HFFc6 (cell line): ENCODE results near the gene MYOM1. TPM values are rescaled to one million over a fixed set of nuclear protein-coding genes. Genes with fewer than 3 reads are reported as not detected.

Experiments
- DNase-seq: peaks from one replicate; pipeline ENCODE4 v3.0.0-alpha.2; 2018
- H3K27ac Mint-ChIP-seq: 2 replicates; pipeline ENCODE4 v1.8.0; 2020; ENCODE audit warnings: mild to moderate bottlenecking, mixed read lengths
- H3K27me3 Mint-ChIP-seq: 2 replicates; pipeline ENCODE4 v1.8.0; 2021; ENCODE audit warnings: mild to moderate bottlenecking, moderate library complexity, mixed read lengths; ENCODE audit not compliant: insufficient read depth
- H3K36me3 Mint-ChIP-seq: 2 replicates; pipeline ENCODE4 v1.8.0; 2021; ENCODE audit warnings: low read depth, mixed read lengths
- H3K4me1 Mint-ChIP-seq: 2 replicates; pipeline ENCODE4 v1.8.0; 2020; ENCODE audit warnings: low read depth, mixed read lengths
- H3K4me3 Mint-ChIP-seq: 2 replicates; pipeline ENCODE4 v1.8.0; 2020; ENCODE audit warnings: mild to moderate bottlenecking, moderate library complexity, mixed read lengths
- H3K9me3 Mint-ChIP-seq: 2 replicates; pipeline ENCODE4 v1.8.0; 2020; ENCODE audit warnings: mild to moderate bottlenecking, mixed read lengths
- CTCF ChIP-seq: fragments of 200-600 bp; sonication (generic); IDR thresholded peaks from 2 replicates; pipeline ENCODE4 v1.5.0; 2021; ENCODE audit warnings: antibody characterized with exemption, mild to moderate bottlenecking
- total RNA-seq, 6 experiments: library from RNA; stranded (reverse); fragmentation: NEBNext Ultra II Directional; extraction: Animal tissue kit (Norgen Biotek cat#: 25700); gene quantifications; 2 replicates in 1 of 6; 3 replicates in 5 of 6; pipeline ENCODE4 v1.2.3, GENCODE V29; 2021

Gene MYOM1
- total RNA-seq, 6 experiments from 2014 or later = 0.03 to 0.14 (median 0.06) TPM; not detected in 2

GRCh38 chr18:3164381-3164780, 55.4 kb downstream of the MYOM1 start:
- Mint-ChIP-seq H3K27me3 (peaks cover 6% of the 10 kb centered on the region), H3K9me3 (no peaks in the 10 kb centered on the region), H3K4me1 (peaks cover 6% of the 10 kb centered on the region; the same call in 1 of the 2 replicates), H3K27ac (no peak overlapping the region), H3K4me3 (no peak overlapping the region), H3K36me3 (no peaks in the 10 kb centered on the region)
- no peak for DNase-seq
- no peak for TF ChIP-seq CTCF

DNA sequence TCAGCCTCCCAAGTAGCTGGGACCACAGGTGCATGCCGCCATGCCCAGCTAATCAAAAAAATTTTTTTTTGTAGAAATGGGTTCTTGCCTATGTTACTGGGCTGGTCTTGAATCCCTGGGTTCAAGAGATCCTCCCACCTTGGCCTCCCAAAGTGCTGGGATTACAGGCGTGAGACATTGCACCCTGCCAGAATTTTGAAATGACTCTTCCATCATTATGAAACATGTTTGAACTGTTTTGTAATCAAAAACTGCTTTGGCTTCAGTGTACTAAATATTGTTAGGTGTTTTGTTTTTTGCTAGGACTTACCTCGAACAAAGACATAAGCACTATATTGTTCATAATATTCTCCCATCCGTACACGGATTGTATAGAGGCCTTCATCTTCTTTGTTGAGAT, 55.8 kb downstream of the MYOM1 start:
- Mint-ChIP-seq H3K27me3 (peaks cover 6% of the 10 kb centered on the region), H3K36me3 (no peaks in the 10 kb centered on the region), H3K4me3 (no peak overlapping the region), H3K9me3 (no peaks in the 10 kb centered on the region), H3K4me1 (peaks cover 6% of the 10 kb centered on the region; the same call in 1 of the 2 replicates), H3K27ac (no peak overlapping the region)
- DNase-seq = no peak
- TF ChIP-seq CTCF = no peak

GRCh38 chr18:3162181-3162580, 57.6 kb downstream of the MYOM1 start:
- Mint-ChIP-seq H3K27me3 (peaks cover 5% of the 10 kb centered on the region), H3K9me3 (no peaks in the 10 kb centered on the region), H3K4me3 (no peak overlapping the region), H3K4me1 (peaks cover 6% of the 10 kb centered on the region; the same call in 1 of the 2 replicates), H3K27ac (no peak overlapping the region), H3K36me3 (no peaks in the 10 kb centered on the region)
- DNase-seq = no peak
- no peak for TF ChIP-seq CTCF

GRCh38 chr18:3159830-3160229, 59.9 kb downstream of the MYOM1 start:
- peaks cover 13% of the 10 kb centered on the region; the same call in 1 of the 2 replicates for H3K4me1 Mint-ChIP-seq
- no peak for DNase-seq
- no peaks in the 10 kb centered on the region for H3K36me3 Mint-ChIP-seq
- no peak for TF ChIP-seq CTCF
- no peaks in the 10 kb centered on the region for H3K9me3 Mint-ChIP-seq
- H3K27me3 Mint-ChIP-seq = peaks cover 3% of the 10 kb centered on the region
- H3K4me3 Mint-ChIP-seq = no peak overlapping the region
- H3K27ac Mint-ChIP-seq = no peak overlapping the region

- H3K27ac Mint-ChIP-seq = no peak overlapping the region
- no peak for DNase-seq
- H3K4me3 Mint-ChIP-seq = no peak overlapping the region
- TF ChIP-seq CTCF = no peak
- peaks cover 7% of the 10 kb centered on the region for H3K27me3 Mint-ChIP-seq
- peaks cover 13% of the 10 kb centered on the region; the same call in 1 of the 2 replicates for H3K4me1 Mint-ChIP-seq
- no peaks in the 10 kb centered on the region for H3K36me3 Mint-ChIP-seq
- H3K9me3 Mint-ChIP-seq = no peaks in the 10 kb centered on the region
These were observed 62.2 kb downstream of the MYOM1 start for GRCh38 chr18:3157606-3158005.

DNA sequence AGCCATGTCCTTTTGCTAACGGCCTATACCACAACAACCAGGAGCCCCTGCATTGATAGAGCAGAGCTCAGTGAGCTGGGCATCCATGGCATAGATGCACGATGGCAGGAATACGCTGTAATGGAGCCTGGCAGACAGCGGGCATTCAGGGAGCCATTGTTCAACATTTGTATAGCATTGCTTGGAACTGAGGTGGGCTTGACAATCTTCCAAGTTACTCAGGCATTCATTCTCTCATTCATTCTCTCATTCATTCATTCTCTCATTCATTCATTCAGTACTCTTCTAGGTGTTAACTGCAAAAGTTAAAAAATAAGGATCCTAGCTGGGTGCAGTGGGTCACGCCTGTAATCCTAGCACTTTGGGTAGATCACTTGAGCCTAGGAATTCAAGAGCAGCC, 62.7 kb downstream of the MYOM1 start:
- peaks cover 8% of the 10 kb centered on the region; the same call in 1 of the 2 replicates for H3K4me1 Mint-ChIP-seq
- DNase-seq = no peak
- no peak overlapping the region for H3K27ac Mint-ChIP-seq
- no peak overlapping the region for H3K4me3 Mint-ChIP-seq
- peaks cover 9% of the 10 kb centered on the region for H3K27me3 Mint-ChIP-seq
- H3K36me3 Mint-ChIP-seq = no peaks in the 10 kb centered on the region
- no peak for TF ChIP-seq CTCF
- no peaks in the 10 kb centered on the region for H3K9me3 Mint-ChIP-seq
